ENCODE results near the gene FOXJ2.

DNA sequence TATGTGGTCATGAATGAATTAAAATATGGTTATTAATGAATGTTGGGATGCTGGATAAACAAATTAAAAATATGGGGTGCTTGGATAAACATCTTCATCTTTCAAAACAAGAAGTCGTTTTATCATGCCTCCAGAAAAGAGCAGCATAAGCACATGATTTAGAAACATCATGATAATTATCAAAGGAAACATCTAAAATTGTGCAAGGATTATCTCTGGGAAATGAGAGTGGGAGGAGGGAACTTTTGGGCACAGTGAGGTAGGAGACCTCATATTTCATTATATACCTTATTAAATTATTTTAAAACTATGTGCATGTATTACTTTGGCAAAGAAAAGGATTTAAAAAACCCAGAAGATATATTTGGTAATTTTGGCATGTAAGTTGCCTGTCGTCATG lies 24.8 kb downstream of the FOXJ2 start:
- TF ChIP-seq GABPA (IDR thresholded peaks at IDR 0.05; ENCODE audit: low read depth): no peak
- no peak for TF ChIP-seq POLR2AphosphoS5 (IDR thresholded peaks at IDR 0.05; ENCODE audit: low read depth, low read length)
- TF ChIP-seq CTCF (IDR thresholded peaks at IDR 0.05): no peak
- TF ChIP-seq, protein P1, sequence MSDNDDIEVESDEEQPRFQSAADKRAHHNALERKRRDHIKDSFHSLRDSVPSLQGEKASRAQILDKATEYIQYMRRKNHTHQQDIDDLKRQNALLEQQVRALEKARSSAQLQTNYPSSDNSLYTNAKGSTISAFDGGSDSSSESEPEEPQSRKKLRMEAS (IDR thresholded peaks at IDR 0.05; ENCODE audit: low read depth): no peak
- TF ChIP-seq YY1 (IDR thresholded peaks at IDR 0.05; ENCODE audit: low read depth): no peak
- TF ChIP-seq RCOR1 (IDR thresholded peaks at IDR 0.05; ENCODE audit: low read length): no peak

Data from SK-N-SH (cell line).